Endothelial cell of umbilical vein (primary cell): ENCODE data around the gene B9D1. TPM values are rescaled to one million over a fixed set of nuclear protein-coding genes. Genes with fewer than 3 reads are reported as not detected.

Experiments used
- BruUV-seq: library from RNA; stranded (reverse); fragments of 400-500 nt; replicated peaks from 2 replicates; lab custom pipeline; 2021; lab: Mats Ljungman, UMichigan
- CTCF ChIA-PET: fragments of 300-600, 350-600 bp; sonication (Branson Sonifier 250); formaldehyde crosslinking; loops from one replicate; lab custom pipeline; 2021; ENCODE audit warnings: antibody characterized with exemption, inconsistent platforms; lab: Charles Lee
- POLR2A ChIA-PET: fragments of 300-600, 350-600 bp; sonication (Branson Sonifier 250); formaldehyde crosslinking; loops from one replicate; lab custom pipeline; 2021; ENCODE audit warnings: antibody characterized with exemption, inconsistent platforms; lab: Charles Lee
- DNase-seq: peaks from one replicate; pipeline ENCODE4 v3.0.0-alpha.2; 2011; ENCODE audit warnings: low read depth, low spot score
- FAIRE-seq: peaks from 2 replicates; lab custom pipeline; 2011; peaks lifted over from hg19 to GRCh38; lab: Jason Lieb, UNC
- H2AFZ ChIP-seq: 2 replicates; pipeline ENCODE4 v1.6.0; 2012; ENCODE audit warnings: low read depth, low read length, control low read depth, inconsistent platforms
- H3K27ac ChIP-seq: 2 replicates; pipeline ENCODE4 v1.5.1; 2011; ENCODE audit warnings: low read depth, mild to moderate bottlenecking, control low read depth, low read length, moderate library complexity; ENCODE audit not compliant: insufficient read depth
- H3K27me3 ChIP-seq, 2 experiments: 2 replicates each; pipeline versions ENCODE4 v1.6.0 to v1.6.1; 2011; ENCODE audit warnings: low read length in 2 of 2, mixed read lengths in 1 of 2; ENCODE audit not compliant: control insufficient read depth in 2 of 2, insufficient read depth in 2 of 2
- H3K36me3 ChIP-seq, 2 experiments: 2 replicates in 1 of 2; 3 replicates in 1 of 2; pipeline ENCODE4 v1.5.1; 2011; ENCODE audit warnings: low read length in 2 of 2, mild to moderate bottlenecking in 1 of 2, moderate library complexity in 1 of 2; ENCODE audit not compliant: control insufficient read depth in 2 of 2, insufficient read depth in 2 of 2; ENCODE audit errors: extremely low read depth in 1 of 2
- H3K4me1 ChIP-seq: 3 replicates; pipeline ENCODE4 v1.5.1; 2011; ENCODE audit warnings: mild to moderate bottlenecking, low read length; ENCODE audit not compliant: control insufficient read depth, insufficient read depth; ENCODE audit errors: extremely low read depth
- H3K4me2 ChIP-seq: 2 replicates; pipeline ENCODE4 v1.6.1; 2011; ENCODE audit warnings: low read length, control low read depth, mixed read lengths; ENCODE audit not compliant: insufficient read depth
- H3K4me3 ChIP-seq, 3 experiments: fragments of 200-600 bp in 1 of 3; sonication (generic), shearing (Covaris generic) in 1 of 3; replicated peaks in 1 of 3; 2 replicates each; pipeline ENCODE4 v1.5.1; 2011 to 2016; ENCODE audit warnings: control low read depth in 3 of 3, low read length in 3 of 3, mild to moderate bottlenecking in 2 of 3, inconsistent platforms in 1 of 3, low read depth in 1 of 3, moderate library complexity in 1 of 3; ENCODE audit not compliant: insufficient read depth in 1 of 3
- H3K79me2 ChIP-seq: 2 replicates; pipeline ENCODE4 v1.6.0; 2012; ENCODE audit warnings: low read length, inconsistent platforms; ENCODE audit not compliant: control insufficient read depth, insufficient read depth
- H3K9ac ChIP-seq: replicated peaks from 2 replicates; pipeline ENCODE3; 2011; ENCODE audit warnings: low read length, control low read depth; ENCODE audit not compliant: insufficient read depth; ENCODE audit errors: extremely low read depth
- H3K9me1 ChIP-seq: replicated peaks from 3 replicates; pipeline ENCODE4 v1.6.0; 2011; ENCODE audit warnings: mild to moderate bottlenecking, low read length; ENCODE audit not compliant: control insufficient read depth, insufficient read depth; ENCODE audit errors: extremely low read depth
- H3K9me3 ChIP-seq: replicated peaks from 2 replicates; pipeline ENCODE4 v1.5.1; 2012; ENCODE audit warnings: low read length, inconsistent platforms; ENCODE audit not compliant: control insufficient read depth, insufficient read depth
- H4K20me1 ChIP-seq: replicated peaks from 2 replicates; pipeline ENCODE3; 2011; ENCODE audit warnings: mild to moderate bottlenecking, low read length; ENCODE audit not compliant: control insufficient read depth, insufficient read depth; ENCODE audit errors: extremely low read depth
- CTCF ChIP-seq, 2 donors: IDR thresholded peaks; 1 replicate in 1 of 2; 2 replicates in 1 of 2; pipeline ENCODE4 v1.5.1; 2011; ENCODE audit warnings: low read length in 2 of 2, mild to moderate bottlenecking in 2 of 2, moderate library complexity in 2 of 2, control low read depth in 1 of 2, inconsistent platforms in 1 of 2, low read depth in 1 of 2; ENCODE audit not compliant: insufficient read depth in 1 of 2; ENCODE audit errors: extremely low read depth in 1 of 2
- EZH2 ChIP-seq: IDR thresholded peaks from 2 replicates; pipeline ENCODE4 v1.6.1; 2012; ENCODE audit warnings: borderline replicate concordance, low read depth, mild to moderate bottlenecking, moderate library complexity, low read length, inconsistent platforms; ENCODE audit not compliant: severe bottlenecking
- FOS ChIP-seq: IDR thresholded peaks from 2 replicates; pipeline ENCODE4 v1.6.1; 2011; ENCODE audit warnings: mild to moderate bottlenecking, low read length, moderate library complexity, borderline replicate concordance; ENCODE audit not compliant: insufficient read depth
- GATA2 ChIP-seq: IDR thresholded peaks from 2 replicates; pipeline ENCODE4 v1.7.0; 2011; ENCODE audit warnings: low read depth, mild to moderate bottlenecking, moderate library complexity, mixed read lengths, low read length; ENCODE audit not compliant: insufficient read length, insufficient read depth
- JUN ChIP-seq: IDR thresholded peaks from 2 replicates; pipeline ENCODE4 v1.6.1; 2011; ENCODE audit warnings: borderline replicate concordance, low read depth; ENCODE audit not compliant: insufficient read length, insufficient read depth
- MAX ChIP-seq: IDR thresholded peaks from 2 replicates; pipeline ENCODE4 v1.6.1; 2011; ENCODE audit not compliant: insufficient read depth, insufficient read length
- MYC ChIP-seq: IDR thresholded peaks from one replicate; pipeline ENCODE4 v1.6.1; 2011; ENCODE audit warnings: mild to moderate bottlenecking, low read depth, low read length
- POLR2A ChIP-seq: IDR thresholded peaks from 2 replicates; pipeline ENCODE4 v1.6.1; 2012; ENCODE audit warnings: low read depth, mild to moderate bottlenecking, control low read depth, low read length
- POLR2AphosphoS5 ChIP-seq: IDR thresholded peaks from 2 replicates; pipeline ENCODE4 v1.6.1; 2012; ENCODE audit warnings: low read depth, mild to moderate bottlenecking, control low read depth, low read length, moderate library complexity; ENCODE audit not compliant: insufficient read depth
- dilution Hi-C: fragments of 300-500 bp; cut with MboI; formaldehyde crosslinking; loops from one replicate; pipeline ENCODE4 v1.15.0; 2019; ENCODE audit warnings: low sequenced_read_pairs; ENCODE audit not compliant: extremely low pct_ligation_motif_present
- intact Hi-C: fragments of 100-400 bp; cut with micrococcal nuclease; formaldehyde crosslinking; loops from one replicate; pipeline ENCODE4 v1.10.0; 2022
- polyA plus RNA-seq, 4 experiments: library from polyadenylated mRNA; depleted of rRNA in 3 of 4; stranded (reverse) in 3 of 4; unstranded in 1 of 4; fragments of >200 nt; gene quantifications; 2 replicates each; pipeline versions ENCODE4 v1.2.1 to v1.2.3, GENCODE V29; 2011 to 2012; ENCODE audit warnings: missing spikeins in 1 of 4
- total RNA-seq: library from RNA; stranded (reverse); gene quantifications from 2 replicates; pipeline ENCODE4 v1.2.3, GENCODE V29; 2021

Gene B9D1
- total and polyA plus RNA-seq, 2 donors (not counting 3 experiments of a cell fraction or from before 2014, with no cell fraction given), result 20.5 to 55.8 TPM

GRCh38 chr17:19313066-19313745 lies 49.3 kb downstream of the B9D1 start:
- no peaks in the 10 kb centered on the region for H3K27me3 ChIP-seq
- FAIRE-seq (no peak), DNase-seq (no peak)
- dilution Hi-C loops (no loop called here), intact Hi-C loops (loop anchor here (5.0 kb wide), 1 partner anchor 34 kb away; no protein-coding TSS in a partner anchor)
- no peak overlapping the region for H2AFZ ChIP-seq
- H4K20me1 ChIP-seq, result no peaks in the 10 kb centered on the region
- H3K9me3 ChIP-seq, result no peaks in the 10 kb centered on the region
- H3K9ac ChIP-seq, result no peak overlapping the region
- no peak overlapping the region for H3K4me3 ChIP-seq
- H3K36me3 ChIP-seq, result peaks cover 10 to 18% of the 10 kb centered on the region in 2 experiments
- BruUV-seq, result no TSS peak
- peaks cover 35% of the 10 kb centered on the region for H3K4me1 ChIP-seq
- H3K79me2 ChIP-seq, result no peaks in the 10 kb centered on the region
- no peak overlapping the region for H3K4me2 ChIP-seq
- H3K9me1 ChIP-seq, result no peaks in the 10 kb centered on the region
- no peak overlapping the region for H3K27ac ChIP-seq
- TF ChIP-seq POLR2A (no peak), GATA2 (no peak), MAX (no peak), JUN (no peak), MYC (no peak), POLR2AphosphoS5 (no peak), EZH2 (no peak), CTCF (IDR thresholded peaks at IDR 0.05; ENCODE audit: extremely low read depth in 1 of 2, insufficient read depth in 1 of 2, low read depth in 1 of 2, low read length in 2 of 2) (no peak), FOS (no peak)
- ChIA-PET CTCF (interaction anchor here (1.0 kb wide), 1 partner anchor 20 kb away, joined by 3 read pairs; no protein-coding TSS in a partner anchor), POLR2A (no interaction called here)
